H1 (cell line): ENCODE data around the gene KIF13A. TPM values are rescaled to one million over a fixed set of nuclear protein-coding genes. Genes with fewer than 3 reads are reported as not detected.
A peak's percentile ranks its signal among the peaks of the same experiment; 100 is the strongest.

Source experiments
- CTCF ChIA-PET: fragments of 300-600 bp; sonication (Branson Sonifier 250); formaldehyde crosslinking; loops from one replicate; lab custom pipeline; 2021; ENCODE audit not compliant: partially characterized antibody; lab: Charles Lee
- POLR2A ChIA-PET: fragments of 300-600 bp; sonication (Branson Sonifier 250); formaldehyde crosslinking; loops from one replicate; lab custom pipeline; 2021; ENCODE audit warnings: inconsistent platforms; ENCODE audit not compliant: partially characterized antibody; lab: Charles Lee
- DNase-seq, 2 experiments: peaks; one replicate each; pipeline versions ENCODE4 v3.0.0 to v3.0.0-alpha.2; 2010 to 2022; ENCODE audit warnings: low spot score in 2 of 2, low read depth in 1 of 2, mixed read lengths in 1 of 2
- FAIRE-seq: peaks from 2 replicates; lab custom pipeline; 2011; peaks lifted over from hg19 to GRCh38; lab: Jason Lieb, UNC
- H2AFZ ChIP-seq: 2 replicates; pipeline ENCODE4 v1.8.1; 2012; ENCODE audit warnings: low read length, inconsistent platforms
- H2AK5ac ChIP-seq: 2 replicates; pipeline ENCODE4 v1.6.1; 2013; ENCODE audit warnings: low read depth, low read length
- H2BK120ac ChIP-seq: replicated peaks from 2 replicates; pipeline ENCODE3; 2013; ENCODE audit warnings: low read depth, low read length, inconsistent platforms
- H2BK12ac ChIP-seq: 2 replicates; pipeline ENCODE4 v1.6.1; 2013; ENCODE audit warnings: low read depth, low read length
- H2BK15ac ChIP-seq: 2 replicates; pipeline ENCODE4 v1.6.1; 2013; ENCODE audit warnings: low read length
- H2BK20ac ChIP-seq: 2 replicates; pipeline ENCODE4 v1.6.1; 2013; ENCODE audit warnings: low read length
- H2BK5ac ChIP-seq: 2 replicates; pipeline ENCODE4 v1.6.1; 2013; ENCODE audit warnings: low read depth, low read length
- H3K14ac ChIP-seq: 2 replicates; pipeline ENCODE4 v1.6.1; 2013; ENCODE audit warnings: inconsistent platforms; ENCODE audit not compliant: insufficient read length
- H3K18ac ChIP-seq: 2 replicates; pipeline ENCODE4 v1.6.1; 2013; ENCODE audit warnings: low read length; ENCODE audit errors: extremely low read depth
- H3K23ac ChIP-seq: 2 replicates; pipeline ENCODE4 v1.6.1; 2013; ENCODE audit warnings: inconsistent platforms; ENCODE audit not compliant: insufficient read length
- H3K23me2 ChIP-seq: 2 replicates; pipeline ENCODE4 v1.6.1; 2013; ENCODE audit warnings: low read depth, low read length
- H3K27ac ChIP-seq: 2 replicates; pipeline ENCODE4 v1.6.1; 2011; ENCODE audit warnings: low read depth, low read length, inconsistent platforms
- H3K27me3 ChIP-seq, 4 experiments: replicated peaks in 1 of 4; 1 replicate in 1 of 4; 2 replicates in 3 of 4; pipeline versions ENCODE4 v1.6.1 to v1.8.1; 2011 to 2013; ENCODE audit warnings: low read length in 3 of 4, mild to moderate bottlenecking in 3 of 4, inconsistent platforms in 2 of 4, mixed read lengths in 2 of 4, moderate library complexity in 1 of 4; ENCODE audit not compliant: control insufficient read depth in 3 of 4, insufficient read depth in 3 of 4; ENCODE audit errors: extremely low read depth in 1 of 4
- H3K36me3 ChIP-seq, 4 experiments: 2 replicates each; pipeline versions ENCODE4 v1.6.1 to v1.8.1; 2011 to 2013; ENCODE audit warnings: mild to moderate bottlenecking in 4 of 4, low read length in 3 of 4, moderate library complexity in 2 of 4, control low read depth in 1 of 4, inconsistent platforms in 1 of 4; ENCODE audit not compliant: insufficient read depth in 4 of 4, control insufficient read depth in 2 of 4
- H3K4ac ChIP-seq: replicated peaks from 2 replicates; pipeline ENCODE3; 2013; ENCODE audit warnings: low read length, low read depth, mixed read lengths, inconsistent platforms; ENCODE audit not compliant: insufficient read length
- H3K4me1 ChIP-seq, 4 experiments: replicated peaks in 1 of 4; 1 replicate in 1 of 4; 2 replicates in 3 of 4; pipeline versions ENCODE4 v1.6.1 to v1.8.1; 2011 to 2013; ENCODE audit warnings: low read length in 3 of 4, inconsistent platforms in 2 of 4, mixed read lengths in 1 of 4; ENCODE audit not compliant: insufficient read depth in 4 of 4, control insufficient read depth in 3 of 4
- H3K4me2 ChIP-seq, 2 experiments: 2 replicates each; pipeline versions ENCODE4 v1.6.1 to v1.8.1; 2011 to 2013; ENCODE audit warnings: low read depth in 2 of 2, low read length in 2 of 2, control low read depth in 1 of 2, inconsistent platforms in 1 of 2, mild to moderate bottlenecking in 1 of 2; ENCODE audit not compliant: insufficient read depth in 1 of 2
- H3K4me3 ChIP-seq, 4 experiments: fragments of 200-600, 300-600 bp in 1 of 4; sonication (generic), shearing (Covaris generic), sonication (Bioruptor Twin) in 1 of 4; 2 replicates each; pipeline versions ENCODE4 v1.5.1 to v1.8.1; 2011 to 2016; ENCODE audit warnings: low read length in 4 of 4, low read depth in 3 of 4, control low read depth in 2 of 4, inconsistent platforms in 2 of 4, mild to moderate bottlenecking in 2 of 4, mixed read lengths in 1 of 4, moderate library complexity in 1 of 4; ENCODE audit not compliant: insufficient read depth in 2 of 4; ENCODE audit errors: extremely low read depth in 1 of 4
- H3K56ac ChIP-seq: replicated peaks from 2 replicates; pipeline ENCODE3; 2013; ENCODE audit warnings: low read depth, mild to moderate bottlenecking, mixed read lengths, low read length, inconsistent platforms; ENCODE audit not compliant: insufficient read length
- H3K79me1 ChIP-seq: 2 replicates; pipeline ENCODE4 v1.6.1; 2013; ENCODE audit warnings: low read depth, low read length, control low read depth
- H3K79me2 ChIP-seq, 2 experiments: 2 replicates each; pipeline versions ENCODE4 v1.6.1 to v1.8.1; 2012 to 2013; ENCODE audit warnings: low read length in 2 of 2, mild to moderate bottlenecking in 2 of 2, inconsistent platforms in 1 of 2; ENCODE audit not compliant: insufficient read depth in 2 of 2, control insufficient read depth in 1 of 2
- H3K9ac ChIP-seq, 4 experiments: replicated peaks in 1 of 4; 1 replicate in 1 of 4; 2 replicates in 3 of 4; pipeline versions ENCODE4 v1.6.1 to v1.8.1; 2011 to 2013; ENCODE audit warnings: low read depth in 3 of 4, low read length in 3 of 4, control low read depth in 2 of 4, mild to moderate bottlenecking in 2 of 4, moderate library complexity in 2 of 4, inconsistent platforms in 1 of 4; ENCODE audit errors: extremely low read depth in 1 of 4
- H3K9me3 ChIP-seq, 2 experiments: 2 replicates each; pipeline versions ENCODE4 v1.6.1 to v1.8.1; 2012 to 2013; ENCODE audit warnings: mild to moderate bottlenecking in 2 of 2, moderate library complexity in 2 of 2, control low read depth in 1 of 2, inconsistent platforms in 1 of 2, low read depth in 1 of 2, low read length in 1 of 2, mixed read lengths in 1 of 2; ENCODE audit not compliant: insufficient read depth in 2 of 2
- H4K20me1 ChIP-seq, 2 experiments: replicated peaks in 1 of 2; 2 replicates each; pipeline versions ENCODE3 to v1.8.1; 2011 to 2013; ENCODE audit warnings: inconsistent platforms in 2 of 2, low read length in 2 of 2, mild to moderate bottlenecking in 1 of 2; ENCODE audit not compliant: insufficient read depth in 2 of 2, control insufficient read depth in 1 of 2
- H4K5ac ChIP-seq: 2 replicates; pipeline ENCODE4 v1.6.1; 2013; ENCODE audit warnings: low read length, low read depth, mixed read lengths, inconsistent platforms; ENCODE audit not compliant: insufficient read length
- H4K8ac ChIP-seq: 2 replicates; pipeline ENCODE4 v1.8.0; 2013; ENCODE audit warnings: mild to moderate bottlenecking, moderate library complexity, low read length, inconsistent platforms; ENCODE audit not compliant: insufficient read depth; ENCODE audit errors: extremely low read depth
- H4K91ac ChIP-seq: replicated peaks from 2 replicates; pipeline ENCODE3; 2013; ENCODE audit warnings: low read length, mixed read lengths, inconsistent platforms; ENCODE audit not compliant: insufficient read length
- CBX5 ChIP-seq: fragments of 300-800, 300-1000 bp; sonication (generic); IDR thresholded peaks from 2 replicates; pipeline ENCODE4 v1.7.1; 2016; ENCODE audit warnings: antibody characterized with exemption, low read length, low read depth
- EGR1 ChIP-seq: IDR thresholded peaks from 2 replicates; pipeline ENCODE4 v1.6.1; 2011; ENCODE audit warnings: low read depth, low read length, borderline replicate concordance
- HDAC2 ChIP-seq, 2 experiments: fragments of 300-600 bp in 1 of 2; sonication (generic) in 1 of 2; IDR thresholded peaks; 2 replicates each; pipeline ENCODE4 v1.6.1; 2011 to 2012; ENCODE audit warnings: low read depth in 2 of 2, low read length in 2 of 2, mild to moderate bottlenecking in 2 of 2, moderate library complexity in 2 of 2, borderline replicate concordance in 1 of 2, inconsistent platforms in 1 of 2
- KDM4A ChIP-seq: IDR thresholded peaks from one replicate; pipeline ENCODE4 v1.7.1; 2012; ENCODE audit warnings: low read depth, mild to moderate bottlenecking, moderate library complexity, low read length, inconsistent platforms; ENCODE audit not compliant: severe bottlenecking
- RFX5 ChIP-seq: IDR thresholded peaks from 2 replicates; pipeline ENCODE4 v1.6.1; 2011; ENCODE audit warnings: low read depth, low read length, improper control_type of control experiment, borderline replicate concordance
- RXRA ChIP-seq: IDR thresholded peaks from 2 replicates; pipeline ENCODE4 v1.6.1; 2011; ENCODE audit warnings: low read depth, mild to moderate bottlenecking, low read length, moderate library complexity; ENCODE audit not compliant: insufficient read depth
- SIN3A ChIP-seq, 2 experiments: IDR thresholded peaks in 1 of 2; conservative IDR thresholded peaks in 1 of 2; 2 replicates each; pipeline ENCODE4 v1.6.1; 2011 to 2012; ENCODE audit warnings: low read length in 2 of 2, improper control_type of control experiment in 1 of 2, low read depth in 1 of 2, mild to moderate bottlenecking in 1 of 2
- SP4 ChIP-seq: IDR thresholded peaks from 2 replicates; pipeline ENCODE4 v1.6.1; 2012; ENCODE audit warnings: low read length, inconsistent platforms
- TEAD4 ChIP-seq: IDR thresholded peaks from 2 replicates; pipeline ENCODE4 v1.6.1; 2012; ENCODE audit warnings: low read depth, low read length, inconsistent platforms, mixed read lengths
- WGBS, 2 experiments: shearing (Covaris generic) in 1 of 2; methylation state at CpG; one replicate each; pipeline versions ENCODE4 v1.1.6 to v1.1.7; 2013 to 2015; ENCODE audit warnings: low lambda C conversion rate in 2 of 2, mixed read lengths in 2 of 2, inconsistent platforms in 1 of 2, low coverage in 1 of 2, missing lambda C conversion rate in 1 of 2; ENCODE audit not compliant: insufficient replicate concordance in 2 of 2, insufficient coverage in 1 of 2, insufficient read length in 1 of 2; ENCODE audit errors: extremely low coverage in 1 of 2, missing lambda C conversion rate in 1 of 2; 5-methylcytosine and 5-hydroxymethylcytosine counted together
- polyA plus RNA-seq, 7 experiments: library from polyadenylated mRNA; depleted of rRNA in 3 of 7; stranded (reverse) in 5 of 7; unstranded in 2 of 7; fragments of >200 nt in 5 of 7; fragments of 200-250 nt in 2 of 7; gene quantifications; 1 replicate in 5 of 7; 2 replicates in 1 of 7; 4 replicates in 1 of 7; pipeline versions ENCODE4 v1.2.1 to v1.2.3, GENCODE V29; 2011 to 2013; ENCODE audit warnings: missing spikeins in 2 of 7, mixed read lengths in 2 of 7
- total RNA-seq: library from RNA; stranded (reverse); fragmentation: NEBNext Ultra II Directional; extraction: Animal tissue kit (Norgen Biotek cat#: 25700); gene quantifications from 2 replicates; pipeline ENCODE4 v1.2.1, GENCODE V29; 2021

The KIF13A gene
- total and polyA plus RNA-seq, 2 of the 8 experiments (the other 6 are each of a cell fraction or from before 2014, with no cell fraction given), result 14.7 to 40.8 TPM

GRCh38 chr6:18022398-18023231 lies 35.2 kb upstream of the KIF13A start:
- Histone ChIP-seq H3K27me3 (no peaks in the 10 kb centered on the region), H3K18ac (peak overlapping the region; percentile 12; the same call in 1 of the 2 replicates), H3K23ac (no peak overlapping the region), H3K4me1 (peaks cover 5 to 18% (median 12%) of the 10 kb centered on the region in 4 experiments), H4K5ac (peak overlapping the region; percentile 94), H2BK12ac (peak overlapping the region; percentile 99), H3K36me3 (no peaks in the 10 kb centered on the region), H2BK120ac (peak overlapping the region; percentile 69), H3K79me1 (no peaks in the 10 kb centered on the region), H3K4ac (peak overlapping the region; percentile 69), H3K56ac (no peak overlapping the region), H4K20me1 (no peaks in the 10 kb centered on the region), H3K14ac (no peak overlapping the region), H3K23me2 (no peaks in the 10 kb centered on the region), H3K4me3 (peak overlapping the region in 1 of 4 experiments; percentile 37; a peak in 1 of 8 replicates), H2AK5ac (no peak overlapping the region), H3K9ac (0 out of 7 replicates have a peak overlapping the region, but pooled peaks of 1 of the 4 experiments have one; percentile 3), H2BK5ac (peak overlapping the region; percentile 85), H3K9me3 (peaks cover 0 to 8% of the 10 kb centered on the region in 2 experiments; a peak in 1 of 4 replicates), H3K79me2 (no peaks in the 10 kb centered on the region), H3K4me2 (peak overlapping the region; percentile 55 to 59), H4K91ac (peak overlapping the region; percentile 26), H3K27ac (peak overlapping the region; percentile 16; the same call in 1 of the 2 replicates), H2BK20ac (peak overlapping the region; percentile 37; the same call in 1 of the 2 replicates), H4K8ac (no peak overlapping the region), H2AFZ (peak overlapping the region; percentile 37; the same call in 1 of the 2 replicates), H2BK15ac (no peak overlapping the region)
- DNase-seq (peak in 1 of 2 experiments; percentile 72), FAIRE-seq (peak; percentile 99)
- 28% methylated on average over 11 of the region's 11 CpGs; no CpG with 5 or more reads in 1 of the 2 experiments for WGBS, 2 experiments
- CTCF ChIA-PET, result interaction anchor here (0.7 to 1.6 kb wide), 5 partner anchors 99 to 205 kb away, joined by 3 to 4 read pairs (median 3); no protein-coding TSS in a partner anchor
- POLR2A ChIA-PET, result interaction anchor here (0.5 to 1.9 kb wide), 8 partner anchors 11 to 140 kb away, joined by 3 to 8 read pairs (median 4); no protein-coding TSS in a partner anchor
- TF ChIP-seq RXRA (no peak), SIN3A (conservative IDR thresholded peaks at IDR 0.05 in 1 of 2, IDR thresholded peaks at IDR 0.05 in 1 of 2; ENCODE audit: low read depth in 1 of 2, low read length in 2 of 2) (no peak), CBX5 (no peak), KDM4A (no peak), EGR1 (no peak), RFX5 (no peak), HDAC2 (IDR thresholded peaks at IDR 0.05; ENCODE audit: borderline replicate concordance in 1 of 2, low read depth in 2 of 2, low read length in 2 of 2) (0 out of 4 replicates have a peak, but pooled peaks have one; percentile 26), SP4 (no peak), TEAD4 (peak; percentile 100)
